Astrocyte (in vitro differentiated cells and primary cell): Measurements from ENCODE around the gene ODF4.
"Not testable (repeated sequence)": the region's sequence is repeated elsewhere in the genome, so short reads cannot be mapped to it uniquely, and the experiment has no call there.

Experiments
- EZH2 ChIP-seq: IDR thresholded peaks from 2 replicates; pipeline ENCODE4 v1.6.1; 2012; ENCODE audit warnings: mild to moderate bottlenecking, low read length, inconsistent platforms; ENCODE audit not compliant: insufficient read depth
- TF ChIP-seq, protein P1 (sequence below): IDR thresholded peaks from 2 replicates; pipeline ENCODE4 v1.5.1; 2011; ENCODE audit warnings: low read depth, mild to moderate bottlenecking, inconsistent platforms, low read length, moderate library complexity; ENCODE audit not compliant: insufficient read depth

- TF ChIP-seq, protein P1, sequence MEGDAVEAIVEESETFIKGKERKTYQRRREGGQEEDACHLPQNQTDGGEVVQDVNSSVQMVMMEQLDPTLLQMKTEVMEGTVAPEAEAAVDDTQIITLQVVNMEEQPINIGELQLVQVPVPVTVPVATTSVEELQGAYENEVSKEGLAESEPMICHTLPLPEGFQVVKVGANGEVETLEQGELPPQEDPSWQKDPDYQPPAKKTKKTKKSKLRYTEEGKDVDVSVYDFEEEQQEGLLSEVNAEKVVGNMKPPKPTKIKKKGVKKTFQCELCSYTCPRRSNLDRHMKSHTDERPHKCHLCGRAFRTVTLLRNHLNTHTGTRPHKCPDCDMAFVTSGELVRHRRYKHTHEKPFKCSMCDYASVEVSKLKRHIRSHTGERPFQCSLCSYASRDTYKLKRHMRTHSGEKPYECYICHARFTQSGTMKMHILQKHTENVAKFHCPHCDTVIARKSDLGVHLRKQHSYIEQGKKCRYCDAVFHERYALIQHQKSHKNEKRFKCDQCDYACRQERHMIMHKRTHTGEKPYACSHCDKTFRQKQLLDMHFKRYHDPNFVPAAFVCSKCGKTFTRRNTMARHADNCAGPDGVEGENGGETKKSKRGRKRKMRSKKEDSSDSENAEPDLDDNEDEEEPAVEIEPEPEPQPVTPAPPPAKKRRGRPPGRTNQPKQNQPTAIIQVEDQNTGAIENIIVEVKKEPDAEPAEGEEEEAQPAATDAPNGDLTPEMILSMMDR: not testable (repeated sequence)
- TF ChIP-seq EZH2: peak; percentile 34
Measured at GRCh38 chr17:8347001-8347400, 7.4 kb downstream of the ODF4 start.
